Activated CD4-positive, alpha-beta T cell treated with anti-CD3 and anti-CD28 coated beads for 24 hours (primary cell): ENCODE data around the gene HSF5.
A peak's percentile ranks its signal among the peaks of the same experiment; 100 is the strongest.
"Not testable (repeated sequence)": the region's sequence is repeated elsewhere in the genome, so short reads cannot be mapped to it uniquely, and the experiment has no call there.

Experiments used
- DNase-seq, 2 donors: peaks; one replicate each; pipeline ENCODE4 v3.0.0-alpha.2; 2020; ENCODE audit warnings: low read depth in 2 of 2

The HSF5 gene

DNA sequence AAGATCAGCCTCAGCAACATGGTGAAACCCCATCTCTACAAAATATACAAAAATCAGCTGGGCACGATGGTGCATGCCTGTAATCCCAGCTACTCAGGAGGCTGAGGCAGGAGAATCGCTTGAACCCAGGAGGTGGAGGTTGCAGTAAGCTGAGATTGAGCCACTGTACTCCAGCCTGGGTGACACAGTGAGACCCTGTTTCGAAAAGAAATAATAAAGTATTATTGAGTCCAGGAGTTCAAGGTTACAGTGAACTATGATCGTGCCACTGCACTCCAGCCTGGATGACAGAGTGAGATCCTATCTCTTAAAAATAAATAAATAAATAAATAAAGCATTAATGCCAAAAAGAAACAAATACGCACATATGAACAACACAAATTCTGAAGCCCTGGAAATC lies 6.4 kb downstream of the HSF5 start:
- DNase-seq: not testable (repeated sequence)

DNA sequence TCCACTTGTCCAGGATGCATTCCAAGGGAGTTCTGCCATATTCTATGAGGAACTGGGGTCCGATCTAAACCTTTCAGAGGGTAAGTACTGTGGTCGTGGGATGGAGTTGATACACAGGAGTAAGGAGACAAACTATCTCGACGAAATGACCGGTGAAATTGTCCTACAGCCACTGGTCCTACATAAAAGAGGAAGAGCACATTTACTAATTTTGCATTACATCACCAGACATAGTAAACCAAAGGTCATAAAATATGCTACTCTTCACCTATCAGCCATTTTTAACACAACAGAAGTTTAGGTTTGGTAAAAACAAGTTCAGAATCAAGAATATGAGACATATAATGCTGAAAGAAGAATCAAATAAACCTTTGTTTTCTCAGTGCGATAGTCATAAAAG lies 8.1 kb downstream of the HSF5 start:
- no peak for DNase-seq

GRCh38 chr17:58476812-58477211 lies 11.4 kb downstream of the HSF5 start:
- no peak for DNase-seq

DNA sequence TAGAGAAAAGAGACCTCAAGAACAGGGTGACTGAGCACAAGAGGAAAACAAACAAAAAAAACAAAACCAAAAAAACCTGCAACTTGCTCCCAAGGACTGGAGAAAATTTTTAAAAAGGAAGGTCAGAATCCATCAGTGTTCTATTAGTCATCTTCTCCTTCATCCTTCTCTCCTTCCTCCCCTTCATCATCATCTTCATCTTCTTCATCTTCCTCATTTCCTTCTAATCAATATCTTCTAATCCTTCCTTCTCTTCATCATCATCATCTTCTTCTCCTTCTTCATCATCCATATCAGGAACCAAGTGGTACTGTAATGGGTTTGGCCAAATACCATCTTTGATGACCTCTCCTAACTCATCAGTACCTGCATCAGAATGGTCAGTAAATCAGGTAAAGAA lies 12.2 kb downstream of the HSF5 start:
- DNase-seq: no peak

DNA sequence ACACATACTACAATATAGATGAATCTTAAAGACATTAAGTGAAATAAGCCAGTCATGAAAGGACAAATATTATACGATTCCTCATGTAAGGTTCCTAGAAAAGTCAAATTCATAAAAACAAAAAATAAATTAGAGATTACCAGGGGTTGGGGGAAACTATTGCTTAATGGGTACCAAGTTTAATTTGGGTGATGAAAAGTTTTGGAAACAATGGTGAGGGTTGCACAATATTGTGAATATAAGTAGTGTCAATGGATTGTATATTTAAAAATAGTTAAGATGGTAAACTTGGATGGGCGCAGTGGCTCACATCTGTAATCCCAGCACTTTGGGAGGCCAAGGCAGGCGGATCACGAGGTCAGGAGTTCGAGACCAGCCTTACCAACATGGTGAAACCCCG lies 17.9 kb downstream of the HSF5 start:
- DNase-seq: no peak

DNA sequence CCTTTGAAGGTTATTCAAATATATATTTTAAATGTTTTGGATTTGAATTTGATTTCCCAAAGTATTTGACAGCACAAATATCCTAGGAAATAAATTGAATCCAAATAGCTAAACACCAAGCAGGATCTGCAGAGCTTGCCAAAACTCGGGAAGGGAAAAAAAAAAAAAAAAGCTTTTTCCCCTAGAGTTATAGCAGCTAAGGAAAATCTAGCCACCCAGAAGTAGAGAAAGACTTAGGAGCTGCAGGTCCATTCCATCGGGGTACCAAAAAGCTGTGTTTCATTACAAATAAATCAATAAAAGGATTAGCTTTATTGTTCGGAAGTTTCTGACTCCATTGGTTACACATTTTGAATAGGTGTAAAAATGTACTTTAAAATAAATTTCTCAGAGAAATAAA lies 19.3 kb downstream of the HSF5 start:
- DNase-seq: no peak

DNA sequence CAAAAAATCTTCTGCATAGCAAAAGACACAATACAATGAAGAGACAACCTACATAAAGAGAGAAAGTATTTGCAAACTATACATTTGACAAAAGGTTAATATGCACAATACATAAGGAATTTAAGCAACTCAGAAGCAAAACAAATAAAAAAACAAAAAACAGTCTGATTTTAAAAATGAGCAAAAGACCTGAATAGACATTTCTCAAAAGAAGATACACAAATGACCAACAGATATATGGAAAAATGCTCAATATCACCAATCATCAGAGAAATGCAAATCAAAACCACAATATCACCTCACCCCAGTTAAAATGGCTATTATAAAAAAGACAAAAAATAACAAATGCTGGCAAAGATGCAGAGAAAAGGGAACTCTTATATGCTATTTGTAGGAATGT lies 32.7 kb downstream of the HSF5 start:
- no peak for DNase-seq

GRCh38 chr17:58452738-58453137 lies 35.5 kb downstream of the HSF5 start:
- DNase-seq: no peak

DNA sequence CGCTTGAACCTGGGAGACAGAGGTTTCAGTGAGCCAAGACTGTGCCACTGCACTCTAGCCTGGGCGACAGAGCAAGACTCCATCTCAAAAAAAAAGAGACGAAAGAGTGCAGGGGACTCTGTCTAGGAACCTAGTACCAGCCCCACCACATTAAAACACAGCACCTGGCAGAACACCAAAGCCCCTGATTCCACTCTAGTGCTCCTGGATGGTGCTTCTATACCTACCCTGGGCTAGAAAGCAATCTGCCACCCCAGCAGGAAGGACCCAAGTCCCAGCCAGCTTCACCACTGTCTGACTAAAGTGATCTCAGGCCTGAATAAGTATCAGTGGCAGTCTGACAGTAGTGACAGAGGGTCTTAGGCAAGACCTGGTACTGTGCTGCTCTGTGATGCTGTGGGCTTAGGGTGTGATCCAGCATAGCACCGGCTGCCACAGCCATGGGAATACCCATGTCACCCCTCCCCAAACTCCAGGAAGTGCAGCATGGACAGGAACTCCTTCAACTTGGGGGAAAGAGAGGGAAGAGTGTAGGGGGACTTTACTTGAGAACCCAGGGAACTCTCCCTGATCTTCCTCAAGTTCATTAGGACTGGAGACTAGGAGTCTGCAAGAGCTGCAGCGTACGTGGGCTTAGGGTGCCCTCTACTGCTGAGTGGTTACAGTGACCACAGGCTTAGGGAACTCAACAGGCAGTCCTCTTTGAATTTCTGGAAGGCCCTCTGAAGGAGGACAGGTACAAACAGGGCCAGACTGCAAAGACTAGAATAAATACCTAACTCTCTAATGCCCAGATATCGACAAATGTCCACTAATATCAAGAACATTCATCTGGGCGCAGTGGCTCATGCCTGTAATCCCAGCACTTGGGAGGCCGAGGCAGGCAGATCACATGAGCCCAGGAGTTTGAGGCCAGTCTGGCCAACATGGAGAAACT lies 40.9 kb downstream of the HSF5 start:
- peak; percentile 50 to 58 for DNase-seq

- DNase-seq: no peak
These were observed 42.1 kb downstream of the HSF5 start for GRCh38 chr17:58446086-58446485.

DNA sequence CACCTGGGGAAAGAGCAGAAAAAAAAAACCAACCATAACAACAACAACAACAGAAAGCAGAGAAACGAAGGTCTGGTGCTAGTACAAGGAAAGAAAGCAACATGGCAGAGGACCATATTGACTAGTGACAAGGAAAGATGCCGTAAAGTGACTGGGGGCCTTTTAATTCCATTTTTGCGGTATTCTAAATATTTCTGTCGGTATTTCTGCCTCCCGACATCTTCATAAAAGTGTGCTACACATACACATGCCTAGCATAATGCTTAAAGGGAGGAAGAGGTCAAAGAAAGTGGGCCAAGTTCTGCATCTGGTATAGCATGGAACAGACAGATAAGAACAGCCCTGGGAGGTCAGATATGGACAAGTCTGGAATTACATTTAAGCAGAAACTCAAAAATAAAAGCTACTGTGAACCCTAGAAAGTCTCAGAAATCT lies 51.4 kb downstream of the HSF5 start:
- no peak for DNase-seq

- no peak for DNase-seq
These were observed 52.0 kb downstream of the HSF5 start for GRCh38 chr17:58436245-58436644.

- DNase-seq: no peak
These were observed 55.2 kb downstream of the HSF5 start for GRCh38 chr17:58432806-58433573.

- no peak for DNase-seq
These were observed 60.4 kb downstream of the HSF5 start for GRCh38 chr17:58427807-58428206.

- DNase-seq: no peak
These were observed 66.5 kb downstream of the HSF5 start for GRCh38 chr17:58421711-58422110.

GRCh38 chr17:58420827-58421226 lies 67.4 kb downstream of the HSF5 start:
- no peak for DNase-seq

DNA sequence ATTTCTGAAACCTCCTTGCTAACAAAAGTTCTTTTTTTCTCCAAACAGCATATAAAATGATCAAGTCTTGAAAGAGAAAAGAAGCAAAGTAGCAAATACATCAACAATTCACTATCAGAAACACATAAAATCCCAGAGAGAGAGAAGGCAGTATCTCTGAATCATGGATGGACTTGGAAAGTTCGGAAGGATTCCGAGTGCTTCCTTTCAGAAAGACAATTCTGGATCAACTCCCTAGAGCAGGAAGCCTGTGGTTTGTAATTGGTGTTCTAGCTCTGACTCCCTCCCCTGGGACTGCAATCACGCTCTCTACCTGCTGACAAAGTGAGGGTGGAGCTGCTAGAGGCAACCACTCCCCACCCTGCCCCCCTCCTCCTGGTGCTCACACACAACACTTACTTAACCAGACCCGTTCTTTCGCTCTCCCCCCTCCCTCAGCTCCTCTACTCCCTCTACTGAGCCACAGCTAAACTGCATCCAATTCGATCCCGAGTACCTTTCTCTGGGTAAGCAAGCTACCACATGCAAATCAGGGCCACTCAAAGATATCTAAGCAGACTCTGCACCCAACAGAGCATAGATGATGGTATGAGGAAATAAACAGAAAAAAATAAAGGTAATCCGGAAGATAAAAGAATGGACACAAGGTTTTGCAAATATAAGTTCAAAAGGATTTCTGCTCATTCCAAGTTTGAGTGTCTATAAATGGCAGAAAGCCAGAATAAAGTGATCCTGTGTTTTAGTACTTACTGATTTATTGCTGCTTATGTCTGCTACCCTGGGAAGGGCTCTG lies 70.7 kb downstream of the HSF5 start, which contains the start of gene RNF43:
Gene RNF43, minus strand, starts transcription at position 235 of the 793 bp plus-strand sequence. CDS start 1,957 bp downstream, outside the sequence.
- DNase-seq: peak; percentile 74 to 78

- no peak for DNase-seq
These were observed 71.3 kb downstream of the HSF5 start for GRCh38 chr17:58416937-58417299.

DNA sequence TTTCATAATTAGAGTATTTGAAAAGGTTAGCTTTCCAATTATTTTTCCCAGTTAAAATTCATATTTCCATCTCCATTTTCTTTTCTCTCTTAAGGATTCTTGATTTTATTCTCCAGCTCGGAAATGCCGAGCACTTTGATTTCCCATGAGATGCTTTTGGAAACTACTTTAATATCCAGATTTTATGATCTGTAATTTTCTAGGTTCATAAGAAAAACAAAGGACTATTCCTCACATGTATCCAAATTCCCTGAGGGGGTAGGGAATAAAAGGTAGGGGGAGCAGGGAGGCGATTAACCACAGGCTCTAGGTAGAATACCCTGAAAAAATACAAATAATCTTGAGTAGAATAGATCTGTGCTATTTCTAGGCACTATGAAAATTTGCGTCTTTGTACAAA lies 71.8 kb downstream of the HSF5 start:
- DNase-seq: no peak

DNA sequence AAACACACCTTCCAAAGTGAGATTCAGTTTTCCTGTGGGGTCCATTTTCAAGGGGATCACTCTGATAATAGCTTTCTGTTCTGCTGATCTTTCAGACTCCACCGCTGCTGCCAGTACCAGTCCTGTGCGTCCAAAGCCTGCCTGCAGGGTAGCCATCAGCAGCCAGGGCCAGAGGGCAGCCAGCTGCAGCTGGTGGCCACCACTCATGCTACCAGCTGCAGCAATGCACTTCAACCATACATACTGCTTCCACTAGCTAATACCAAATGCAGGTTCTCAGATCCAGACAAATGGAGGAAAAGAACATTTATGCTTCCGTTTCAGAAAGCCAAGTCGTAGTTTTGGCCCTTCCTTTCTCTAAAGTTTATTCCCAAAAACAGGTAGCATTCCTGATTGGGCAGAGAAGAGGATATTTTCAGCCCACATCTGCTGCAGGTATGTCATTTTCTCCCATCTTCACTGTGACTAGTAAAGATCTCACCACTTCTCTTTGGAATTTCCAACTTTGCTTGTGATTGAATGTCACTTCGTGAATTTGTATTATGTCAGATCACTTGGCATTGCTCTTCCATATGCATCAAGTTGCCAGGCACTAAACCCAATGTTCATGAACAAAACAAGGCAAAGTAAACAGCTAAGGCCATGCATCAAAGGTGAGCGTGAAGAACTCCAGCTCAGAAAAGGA lies 72.7 kb downstream of the HSF5 start:
- DNase-seq: no peak

DNA sequence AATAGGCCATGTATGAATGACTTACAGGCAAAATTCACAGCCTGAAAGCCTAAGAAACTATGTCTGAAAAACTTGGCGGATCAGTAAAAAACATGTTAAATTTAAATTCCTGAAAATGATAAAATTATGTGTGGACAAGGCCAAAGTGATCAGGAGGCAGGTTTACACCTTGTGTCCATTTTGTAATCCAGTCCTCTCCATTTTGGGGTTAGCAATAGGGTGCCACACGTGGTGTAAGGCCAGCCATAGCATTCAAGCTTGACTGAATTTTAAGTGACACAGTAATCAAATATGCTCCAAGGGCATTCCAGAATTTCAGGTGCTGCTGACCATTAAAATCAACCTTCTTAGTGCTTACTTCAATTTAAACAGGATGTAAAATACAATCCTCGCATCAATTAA lies 73.6 kb downstream of the HSF5 start:
- no peak for DNase-seq
